HepG2 (cell line): ENCODE measurements around the gene MDFI. TPM values are rescaled to one million over a fixed set of nuclear protein-coding genes. Genes with fewer than 3 reads are reported as not detected.
A peak's percentile ranks its signal among the peaks of the same experiment; 100 is the strongest.

ENCODE experiments used
- AHR ChIP-seq: IDR thresholded peaks from 2 replicates; pipeline ENCODE4 v1.6.1; 2018; ENCODE audit warnings: missing genetic modification reagents, missing compliant biosample characterization
- CAMTA2 ChIP-seq: sonication (generic); formaldehyde crosslinking; IDR thresholded peaks from 2 replicates; pipeline ENCODE4 v1.4.0; 2020; ENCODE audit warnings: mild to moderate bottlenecking, missing genetic modification reagents, borderline replicate concordance
- EED ChIP-seq: sonication (generic); formaldehyde crosslinking; IDR thresholded peaks from 2 replicates; pipeline ENCODE4 v1.5.0; 2020; ENCODE audit warnings: mild to moderate bottlenecking, missing genetic modification reagents
- KLF12 ChIP-seq: sonication (generic); formaldehyde crosslinking; IDR thresholded peaks from 2 replicates; pipeline ENCODE4 v1.4.0; 2020; ENCODE audit warnings: missing genetic modification reagents, borderline replicate concordance
- MNT ChIP-seq: fragments of 450-650 bp; IDR thresholded peaks from 2 replicates; pipeline ENCODE4 v1.6.1; 2016
- NCOA5 ChIP-seq: sonication (generic); formaldehyde crosslinking; IDR thresholded peaks from 2 replicates; pipeline ENCODE4 v1.4.0; 2020; ENCODE audit warnings: missing genetic modification reagents
- PLRG1 ChIP-seq: fragments of 450-650 bp; conservative IDR thresholded peaks from 2 replicates; pipeline ENCODE4 v1.6.1; 2016
- RFXANK ChIP-seq: IDR thresholded peaks from 2 replicates; pipeline ENCODE4 v1.6.1; 2016
- SMARCC2 ChIP-seq: fragments of 450-650 bp; IDR thresholded peaks from 2 replicates; pipeline ENCODE4 v1.6.1; 2017; ENCODE audit warnings: antibody characterized with exemption, mild to moderate bottlenecking
- SP4 ChIP-seq: sonication (generic); formaldehyde crosslinking; IDR thresholded peaks from 2 replicates; pipeline ENCODE4 v1.8.1; 2023; ENCODE audit warnings: mild to moderate bottlenecking, missing genetic modification reagents
- TOPORS ChIP-seq: sonication (generic); formaldehyde crosslinking; IDR thresholded peaks from 2 replicates; pipeline ENCODE4 v1.8.0; 2023; ENCODE audit warnings: mild to moderate bottlenecking, missing genetic modification reagents
- U2AF1 ChIP-seq: fragments of 200-400 bp; formaldehyde crosslinking; optimal IDR thresholded peaks from 2 replicates; pipeline ENCODE3; 2017; ENCODE audit warnings: mild to moderate bottlenecking, low read depth, low read length
- ZBTB38 ChIP-seq: sonication (generic); formaldehyde crosslinking; IDR thresholded peaks from 2 replicates; pipeline ENCODE4 v1.5.1; 2020; ENCODE audit warnings: mild to moderate bottlenecking, missing genetic modification reagents
- ZNF20 ChIP-seq: sonication (generic); formaldehyde crosslinking; IDR thresholded peaks from 2 replicates; pipeline ENCODE4 v1.4.0; 2020; ENCODE audit warnings: mild to moderate bottlenecking, moderate library complexity, missing genetic modification reagents
- ZNF225 ChIP-seq: sonication (generic); formaldehyde crosslinking; IDR thresholded peaks from 2 replicates; pipeline ENCODE4 v1.4.0; 2020; ENCODE audit warnings: mild to moderate bottlenecking, missing genetic modification reagents
- ZNF281 ChIP-seq: sonication (generic); formaldehyde crosslinking; IDR thresholded peaks from 2 replicates; pipeline ENCODE4 v1.4.0; 2020; ENCODE audit warnings: missing genetic modification reagents, borderline replicate concordance
- ZNF446 ChIP-seq: sonication (generic); formaldehyde crosslinking; IDR thresholded peaks from 2 replicates; pipeline ENCODE4 v1.5.0; 2020; ENCODE audit warnings: mild to moderate bottlenecking, missing genetic modification reagents
- ZNF556 ChIP-seq: sonication (generic); formaldehyde crosslinking; IDR thresholded peaks from 2 replicates; pipeline ENCODE4 v1.4.0; 2020; ENCODE audit warnings: mild to moderate bottlenecking, missing genetic modification reagents, borderline replicate concordance
- ZNF567 ChIP-seq: sonication (generic); formaldehyde crosslinking; IDR thresholded peaks from 2 replicates; pipeline ENCODE4 v1.8.1; 2023; ENCODE audit warnings: mild to moderate bottlenecking, missing genetic modification reagents, borderline replicate concordance
- ZNF652 ChIP-seq: IDR thresholded peaks from 2 replicates; pipeline ENCODE4 v1.6.1; 2016; ENCODE audit warnings: low read depth, borderline replicate concordance
- ZNF841 ChIP-seq: sonication (generic); formaldehyde crosslinking; IDR thresholded peaks from 2 replicates; pipeline ENCODE4 v1.8.1; 2023; ENCODE audit warnings: missing genetic modification reagents, borderline replicate concordance
- ZNF891 ChIP-seq: sonication (generic); formaldehyde crosslinking; IDR thresholded peaks from 2 replicates; pipeline ENCODE4 v1.5.0; 2020; ENCODE audit warnings: mild to moderate bottlenecking, missing genetic modification reagents
- ZSCAN25 ChIP-seq: sonication (generic); formaldehyde crosslinking; IDR thresholded peaks from 2 replicates; pipeline ENCODE4 v1.8.0; 2022; ENCODE audit warnings: mild to moderate bottlenecking, missing genetic modification reagents
- polyA plus RNA-seq, 8 experiments: library from polyadenylated mRNA; depleted of rRNA in 3 of 8; stranded (reverse) in 7 of 8; unstranded in 1 of 8; fragments of >200 nt; fragmentation: Illumina TruSeq in 4 of 8; extraction: Trizol in 4 of 8; gene quantifications; 2 replicates each; pipeline versions ENCODE4 v1.2.1 to v1.2.3, GENCODE V29; 2011 to 2016; ENCODE audit warnings: low read depth in 4 of 8, missing spikeins in 1 of 8, mixed read lengths in 1 of 8; ENCODE audit not compliant: insufficient read depth in 1 of 8
- total RNA-seq, 5 experiments: library from RNA; depleted of rRNA; stranded (reverse); fragments of >200 nt; fragmentation: Illumina TruSeq; extraction: Trizol; gene quantifications; 2 replicates each; pipeline ENCODE4 v1.2.3, GENCODE V29; 2016; ENCODE audit warnings: low read depth in 1 of 5
- TF ChIP-seq, protein P1 (sequence below): sonication (generic); formaldehyde crosslinking; IDR thresholded peaks from 2 replicates; pipeline ENCODE4 v1.4.0; 2020; ENCODE audit warnings: mild to moderate bottlenecking, missing genetic modification reagents
- TF ChIP-seq, protein P2 (sequence below): sonication (generic); formaldehyde crosslinking; IDR thresholded peaks from 2 replicates; pipeline ENCODE4 v1.8.0; 2023; ENCODE audit warnings: mild to moderate bottlenecking, missing genetic modification reagents

The MDFI gene
- total and polyA plus RNA-seq, 2 of the 13 experiments (the other 11 are each of a cell fraction or from before 2014, with no cell fraction given): 0.28 TPM; not detected in 1

DNA sequence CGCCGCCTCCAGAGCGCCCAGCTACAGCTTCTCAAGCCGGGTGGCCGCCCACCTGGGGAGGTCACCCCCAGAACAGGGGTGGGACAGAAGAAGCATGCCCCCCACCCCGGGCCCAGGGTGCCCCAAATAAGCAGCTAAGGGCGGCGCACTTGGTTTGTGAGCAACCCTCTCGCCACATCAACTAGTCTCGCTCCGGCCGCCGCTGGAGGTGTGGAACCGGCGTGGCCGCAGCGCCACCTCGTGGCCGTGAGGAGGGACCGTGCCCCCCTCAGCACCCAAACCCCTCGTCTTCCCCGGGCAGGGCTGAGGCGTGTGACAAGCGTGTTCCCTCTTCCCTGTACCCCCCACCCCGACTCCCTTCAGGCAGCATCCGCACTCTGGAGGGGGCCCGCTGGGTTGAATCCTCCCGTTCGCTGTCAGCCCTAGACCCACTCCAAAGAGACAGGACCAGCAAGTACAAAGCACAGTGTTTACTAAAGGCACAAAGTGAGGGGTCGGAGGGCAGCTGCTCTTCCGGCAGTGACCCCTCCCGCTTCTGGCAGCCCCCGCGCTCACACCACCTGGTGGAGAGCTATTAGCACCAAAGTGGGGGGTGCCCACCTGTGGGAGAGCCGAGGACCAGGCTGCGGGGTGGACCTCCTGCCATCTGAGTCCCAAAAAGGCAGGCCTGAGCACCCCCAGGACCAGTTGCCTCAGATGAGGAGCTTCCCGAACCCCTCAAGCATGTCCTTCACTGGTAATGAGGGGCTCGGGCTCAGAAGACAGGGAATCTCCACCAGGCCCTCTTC is 45.4 kb downstream of the MDFI start (continued):
- TF ChIP-seq ZNF281 (CRISPR knock-in tag) (peak; percentile 40; the same call in 1 of the 2 replicates), ZNF556 (no peak), RFXANK (no peak), PLRG1 (no peak), EED (CRISPR knock-in tag) (peak; percentile 94), ZNF891 (CRISPR knock-in tag) (0 out of 2 replicates have a peak, but pooled peaks have one; percentile 20), ZNF652 (CRISPR knock-in tag) (no peak), KLF12 (CRISPR knock-in tag) (no peak), CAMTA2 (CRISPR knock-in tag) (0 out of 2 replicates have a peak, but pooled peaks have one; percentile 66), SMARCC2 (no peak), MNT (no peak), ZNF841 (CRISPR knock-in tag) (no peak), ZNF20 (CRISPR knock-in tag) (no peak), ZNF567 (CRISPR knock-in tag) (no peak), SP4 (CRISPR knock-in tag) (peak; percentile 70), ZNF225 (CRISPR knock-in tag) (no peak), AHR (0 out of 2 replicates have a peak, but pooled peaks have one; percentile 51), ZSCAN25 (CRISPR knock-in tag) (peak; percentile 88), U2AF1 (no peak), TOPORS (CRISPR knock-in tag) (no peak), NCOA5 (CRISPR knock-in tag) (no peak), ZNF446 (CRISPR knock-in tag) (0 out of 2 replicates have a peak, but pooled peaks have one; percentile 44), ZBTB38 (CRISPR knock-in tag) (peak; percentile 21; the same call in 1 of the 2 replicates)
- TF ChIP-seq, protein P1, sequence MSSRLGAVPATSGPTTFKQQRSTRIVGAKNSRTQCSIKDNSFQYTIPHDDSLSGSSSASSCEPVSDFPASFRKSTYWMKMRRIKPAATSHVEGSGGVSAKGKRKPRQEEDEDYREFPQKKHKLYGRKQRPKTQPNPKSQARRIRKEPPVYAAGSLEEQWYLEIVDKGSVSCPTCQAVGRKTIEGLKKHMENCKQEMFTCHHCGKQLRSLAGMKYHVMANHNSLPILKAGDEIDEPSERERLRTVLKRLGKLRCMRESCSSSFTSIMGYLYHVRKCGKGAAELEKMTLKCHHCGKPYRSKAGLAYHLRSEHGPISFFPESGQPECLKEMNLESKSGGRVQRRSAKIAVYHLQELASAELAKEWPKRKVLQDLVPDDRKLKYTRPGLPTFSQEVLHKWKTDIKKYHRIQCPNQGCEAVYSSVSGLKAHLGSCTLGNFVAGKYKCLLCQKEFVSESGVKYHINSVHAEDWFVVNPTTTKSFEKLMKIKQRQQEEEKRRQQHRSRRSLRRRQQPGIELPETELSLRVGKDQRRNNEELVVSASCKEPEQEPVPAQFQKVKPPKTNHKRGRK (CRISPR knock-in tag): no peak
- TF ChIP-seq, protein P2, sequence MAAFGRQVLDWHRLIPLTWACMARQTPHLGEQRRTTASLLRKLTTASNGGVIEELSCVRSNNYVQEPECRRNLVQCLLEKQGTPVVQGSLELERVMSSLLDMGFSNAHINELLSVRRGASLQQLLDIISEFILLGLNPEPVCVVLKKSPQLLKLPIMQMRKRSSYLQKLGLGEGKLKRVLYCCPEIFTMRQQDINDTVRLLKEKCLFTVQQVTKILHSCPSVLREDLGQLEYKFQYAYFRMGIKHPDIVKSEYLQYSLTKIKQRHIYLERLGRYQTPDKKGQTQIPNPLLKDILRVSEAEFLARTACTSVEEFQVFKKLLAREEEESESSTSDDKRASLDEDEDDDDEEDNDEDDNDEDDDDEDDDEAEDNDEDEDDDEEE (CRISPR knock-in tag): no peak
